GM12891 (cell line): ENCODE results near the gene ANKRD44.

Experiments
- POLR2A ChIP-seq: IDR thresholded peaks from 2 replicates; pipeline ENCODE4 v1.6.1; 2011; ENCODE audit warnings: low read depth, low read length, control low read depth
- TAF1 ChIP-seq: IDR thresholded peaks from 2 replicates; pipeline ENCODE4 v1.6.1; 2011; ENCODE audit warnings: low read depth, low read length, control low read depth

DNA sequence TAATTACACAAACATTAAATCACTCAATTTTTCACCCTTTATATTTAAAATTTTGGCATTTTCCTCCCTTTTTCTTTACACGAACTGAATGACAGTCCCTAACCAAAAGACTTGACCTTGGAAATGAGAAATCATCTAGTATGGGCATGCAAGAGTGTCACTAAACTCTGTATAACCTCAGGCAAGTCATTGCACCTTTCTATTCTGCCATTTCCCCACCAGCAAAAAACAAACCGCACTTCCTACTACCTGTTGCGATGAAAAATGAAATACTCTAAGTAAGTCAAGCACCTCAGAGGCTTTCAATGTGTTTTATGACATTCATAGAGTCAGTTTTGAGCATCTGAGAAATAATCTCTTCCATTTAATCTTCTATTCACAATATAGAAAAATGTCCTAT lies 44.1 kb downstream of the ANKRD44 start:
- no peak for TF ChIP-seq POLR2A
- TF ChIP-seq TAF1: no peak
